ENCODE results near the gene ADAMTSL4.

GRCh38 chr1:150550222-150551050 lies 1.2 kb downstream of the ADAMTSL4 start:
- no peak for TF ChIP-seq CTCF (IDR thresholded peaks at IDR 0.05)
- TF ChIP-seq POLR2A (IDR thresholded peaks at IDR 0.05) = no peak
- no peak for TF ChIP-seq EP300 (IDR thresholded peaks at IDR 0.05)

Data from sigmoid colon (tissue), 4 donors.